Breast epithelium (tissue), 3 donors: ENCODE data around the gene ATP1A2.

ENCODE experiments used
- POLR2A ChIP-seq: fragments of 450-650 bp; IDR thresholded peaks from one replicate; pipeline ENCODE4 v1.6.1; 2016; ENCODE audit warnings: antibody characterized with exemption, mild to moderate bottlenecking, moderate library complexity
- POLR2AphosphoS5 ChIP-seq, 3 donors: sonication (generic); formaldehyde crosslinking; IDR thresholded peaks; one replicate each; pipeline ENCODE4 v1.6.1; 2017; ENCODE audit warnings: antibody characterized with exemption in 3 of 3
- TF ChIP-seq, protein P1 (sequence below), 3 donors: fragments of 450-650 bp; IDR thresholded peaks; one replicate each; pipeline ENCODE4 v1.5.1; 2016 to 2017; ENCODE audit warnings: antibody characterized with exemption in 3 of 3, mild to moderate bottlenecking in 3 of 3, moderate library complexity in 3 of 3

DNA sequence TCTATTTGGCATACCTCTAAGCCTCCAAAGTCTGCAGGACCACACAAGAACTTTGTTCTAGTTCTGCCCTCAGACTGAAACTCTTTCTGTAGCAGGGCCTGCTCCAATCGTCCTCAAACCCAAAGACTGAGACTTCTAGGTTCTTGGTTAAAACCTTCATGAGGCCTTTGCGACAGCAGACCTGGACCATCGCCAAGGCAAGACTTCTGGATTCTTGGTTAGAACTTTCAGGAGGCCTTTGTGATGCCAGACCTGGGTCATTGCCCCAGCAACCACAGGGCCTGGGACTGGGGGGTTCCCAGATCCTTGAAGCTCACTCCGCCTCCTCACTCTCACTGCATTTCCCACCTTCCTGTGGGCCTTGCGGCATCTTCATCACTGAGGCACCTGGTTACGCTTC, 35.7 kb downstream of the ATP1A2 start, which contains the start of gene ATP1A4:
- TF ChIP-seq POLR2A (no peak), POLR2AphosphoS5 (IDR thresholded peaks at IDR 0.05) (no peak)
- TF ChIP-seq, protein P1, sequence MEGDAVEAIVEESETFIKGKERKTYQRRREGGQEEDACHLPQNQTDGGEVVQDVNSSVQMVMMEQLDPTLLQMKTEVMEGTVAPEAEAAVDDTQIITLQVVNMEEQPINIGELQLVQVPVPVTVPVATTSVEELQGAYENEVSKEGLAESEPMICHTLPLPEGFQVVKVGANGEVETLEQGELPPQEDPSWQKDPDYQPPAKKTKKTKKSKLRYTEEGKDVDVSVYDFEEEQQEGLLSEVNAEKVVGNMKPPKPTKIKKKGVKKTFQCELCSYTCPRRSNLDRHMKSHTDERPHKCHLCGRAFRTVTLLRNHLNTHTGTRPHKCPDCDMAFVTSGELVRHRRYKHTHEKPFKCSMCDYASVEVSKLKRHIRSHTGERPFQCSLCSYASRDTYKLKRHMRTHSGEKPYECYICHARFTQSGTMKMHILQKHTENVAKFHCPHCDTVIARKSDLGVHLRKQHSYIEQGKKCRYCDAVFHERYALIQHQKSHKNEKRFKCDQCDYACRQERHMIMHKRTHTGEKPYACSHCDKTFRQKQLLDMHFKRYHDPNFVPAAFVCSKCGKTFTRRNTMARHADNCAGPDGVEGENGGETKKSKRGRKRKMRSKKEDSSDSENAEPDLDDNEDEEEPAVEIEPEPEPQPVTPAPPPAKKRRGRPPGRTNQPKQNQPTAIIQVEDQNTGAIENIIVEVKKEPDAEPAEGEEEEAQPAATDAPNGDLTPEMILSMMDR (IDR thresholded peaks at IDR 0.05): no peak
